Right cardiac atrium (tissue), 5 donors: ENCODE data around the gene S100A7A. TPM values are rescaled to one million over a fixed set of nuclear protein-coding genes. Genes with fewer than 3 reads are reported as not detected.
"Not testable (repeated sequence)": the region's sequence is repeated elsewhere in the genome, so short reads cannot be mapped to it uniquely, and the experiment has no call there.

Experiments used
- ATAC-seq, 2 donors: fragments of 200-7000 bp; cut with Tn5 transposase; one replicate each; pipeline versions ENCODE4 v1.8.0 to v1.9.1; 2020; ENCODE audit warnings: moderate library complexity in 2 of 2, mild to moderate bottlenecking in 1 of 2
- DNase-seq, 3 donors: peaks; one replicate each; pipeline ENCODE4 v3.0.0-alpha.2; 2020
- H3K27ac ChIP-seq: one replicate; pipeline ENCODE4 v1.5.1; 2013; ENCODE audit warnings: mild to moderate bottlenecking, low read length, control low read depth, moderate library complexity
- H3K27me3 ChIP-seq: one replicate; pipeline ENCODE4 v1.6.1; 2013; ENCODE audit not compliant: control insufficient read depth, insufficient read depth
- H3K4me1 ChIP-seq: one replicate; pipeline ENCODE4 v1.6.1; 2013; ENCODE audit warnings: low read length; ENCODE audit not compliant: control insufficient read depth, insufficient read depth
- H3K4me3 ChIP-seq: one replicate; pipeline ENCODE4 v1.5.1; 2013; ENCODE audit warnings: low read length, control low read depth
- H3K9me3 ChIP-seq: one replicate; pipeline ENCODE4 v1.6.1; 2013; ENCODE audit warnings: low read length; ENCODE audit not compliant: control insufficient read depth
- WGBS: extraction: QIAGEN DNeasy Blood & Tissue Kit; methylation state at CpG from one replicate; pipeline ENCODE4 v1.1.7; 2013; 5-methylcytosine and 5-hydroxymethylcytosine counted together
- intact Hi-C, 4 donors: fragments of 100-400 bp; cut with DNase I; formaldehyde crosslinking; loops; one replicate each; pipeline versions ENCODE4 v1.11.0 to v1.14.0; 2022 to 2023
- polyA plus RNA-seq: library from polyadenylated mRNA; stranded (reverse); fragments of 200-250 nt; gene quantifications from one replicate; pipeline ENCODE4 v1.2.3, GENCODE V29; 2013
- total RNA-seq, 4 donors: library from RNA; stranded (reverse); fragmentation: NEBNext Ultra II Directional; extraction: Animal tissue kit (Norgen Biotek cat#: 25700); gene quantifications; one replicate each; pipeline ENCODE4 v1.2.1, GENCODE V29; 2021
- donor health status: healthy with polysubstance abuse.
- donor health status: DM: no; HTN: yes; CAD: no.
- donor health status: DM: no; HTN: no; CAD: no.
- donor health status: DM: no; HTN: yes; CAD: no; lungs with severe emphysema.
- donor health status: DM: yes; HTN: yes; CAD: no.

The S100A7A gene
- total and polyA plus RNA-seq, 5 donors, result not detected

DNA sequence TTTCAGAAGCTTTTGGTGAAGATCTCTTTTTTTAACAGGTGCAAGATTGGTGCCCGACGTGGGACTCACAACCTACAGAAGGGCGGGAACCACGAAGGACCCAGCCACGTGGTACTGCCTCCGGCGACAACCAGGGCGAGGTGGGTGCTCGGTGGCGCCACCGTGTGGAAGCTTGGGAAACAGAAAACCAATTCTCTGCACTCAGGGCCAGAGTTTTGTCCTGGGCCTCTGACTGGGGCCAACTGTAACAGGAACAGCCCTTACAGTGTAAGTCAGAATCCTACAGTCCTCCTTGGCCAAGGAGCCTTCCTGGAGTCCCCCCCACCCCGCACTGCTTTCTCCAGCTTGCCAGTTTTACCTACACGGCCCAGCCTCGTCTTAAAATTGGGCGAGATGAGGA lies 11.6 kb upstream of the S100A7A start:
- ATAC-seq, result no peak
- 42% methylated on average over 15 of the region's 15 CpGs for WGBS
- intact Hi-C loops, result no loop called here
- peak; percentile 42 to 73 (median 66) for DNase-seq
- Histone ChIP-seq H3K4me3 (no peak overlapping the region), H3K27ac (no peak overlapping the region), H3K27me3 (no peaks in the 10 kb centered on the region), H3K4me1 (no peaks in the 10 kb centered on the region), H3K9me3 (no peaks in the 10 kb centered on the region)

GRCh38 chr1:153405825-153406599 lies 10.3 kb upstream of the S100A7A start:
- peak in 1 of 2 donors; percentile 11 for ATAC-seq
- H3K27ac ChIP-seq, DNase-seq, H3K9me3 ChIP-seq, intact Hi-C loops, H3K4me3 ChIP-seq, H3K27me3 ChIP-seq, H3K4me1 ChIP-seq: not testable (repeated sequence)
- 64% methylated on average over 6 of the region's 6 CpGs for WGBS

GRCh38 chr1:153407274-153407673 lies 9.0 kb upstream of the S100A7A start:
- intact Hi-C loops, DNase-seq: not testable (repeated sequence)

GRCh38 chr1:153413961-153414360 lies 2.4 kb upstream of the S100A7A start:
- H3K4me3 ChIP-seq, intact Hi-C loops, DNase-seq, ATAC-seq, H3K27me3 ChIP-seq, H3K4me1 ChIP-seq, H3K9me3 ChIP-seq, H3K27ac ChIP-seq: not testable (repeated sequence)

More at GRCh38 chr1:153407274-153407673, 9.0 kb upstream of the S100A7A start:
- 59% methylated on average over 11 of the region's 11 CpGs for WGBS
- not testable (repeated sequence) for H3K27me3 ChIP-seq, H3K4me1 ChIP-seq, H3K4me3 ChIP-seq, H3K9me3 ChIP-seq, H3K27ac ChIP-seq, ATAC-seq

GRCh38 chr1:153417136-153417888 lies 992 bp downstream of the S100A7A start:
- WGBS, result 71% methylated on average over 12 of the region's 12 CpGs
- ATAC-seq (no peak), DNase-seq (no peak)
- no peak overlapping the region for H3K27ac ChIP-seq
- peaks cover 2% of the 10 kb centered on the region for H3K9me3 ChIP-seq
- no peaks in the 10 kb centered on the region for H3K27me3 ChIP-seq
- no peaks in the 10 kb centered on the region for H3K4me1 ChIP-seq
- intact Hi-C loops, result no loop called here
- H3K4me3 ChIP-seq, result no peak overlapping the region

DNA sequence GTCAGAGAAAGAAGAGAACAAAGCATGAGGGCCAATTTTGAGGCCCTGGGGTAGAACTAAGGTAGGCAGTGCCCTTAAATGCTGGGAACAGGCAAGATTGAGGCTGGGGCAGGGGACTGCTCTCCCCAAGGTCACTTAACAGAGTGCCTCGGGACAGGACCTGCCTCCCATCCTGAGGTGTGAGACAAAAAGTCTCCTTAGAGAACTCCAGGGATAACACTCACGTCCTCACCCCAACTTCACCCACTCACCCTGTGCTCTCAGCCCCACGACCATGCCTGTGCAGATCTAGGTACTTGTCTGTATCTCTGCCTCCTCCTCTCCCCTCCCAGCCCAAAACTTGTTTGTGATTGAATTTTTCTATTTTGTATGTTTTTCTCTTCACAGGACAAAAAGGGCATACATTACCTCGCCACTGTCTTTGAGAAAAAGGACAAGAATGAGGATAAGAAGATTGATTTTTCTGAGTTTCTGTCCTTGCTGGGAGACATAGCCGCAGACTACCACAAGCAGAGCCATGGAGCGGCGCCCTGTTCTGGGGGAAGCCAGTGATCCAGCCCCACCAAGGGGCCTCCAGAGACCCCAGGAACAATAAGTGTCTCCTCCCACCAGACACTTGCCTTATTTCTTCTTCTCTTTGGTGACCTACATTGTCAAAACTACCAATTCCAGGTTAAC lies 2.6 kb downstream of the S100A7A start:
- H3K4me3 ChIP-seq, H3K4me1 ChIP-seq, H3K27me3 ChIP-seq, H3K9me3 ChIP-seq, DNase-seq, H3K27ac ChIP-seq, intact Hi-C loops, ATAC-seq: not testable (repeated sequence)
- 67% methylated on average over 7 of the region's 7 CpGs for WGBS

- intact Hi-C loops, H3K4me3 ChIP-seq, H3K27me3 ChIP-seq, DNase-seq, H3K4me1 ChIP-seq, ATAC-seq, H3K9me3 ChIP-seq, H3K27ac ChIP-seq: not testable (repeated sequence)
- WGBS, result 50% methylated on average over 2 of the region's 2 CpGs
Measured at GRCh38 chr1:153419436-153419793, 3.1 kb downstream of the S100A7A start.

GRCh38 chr1:153420306-153420705 lies 4.0 kb downstream of the S100A7A start:
- WGBS, result 46% methylated on average over 2 of the region's 2 CpGs
- no peak overlapping the region for H3K27ac ChIP-seq
- H3K4me1 ChIP-seq, result no peaks in the 10 kb centered on the region
- H3K9me3 ChIP-seq, result no peaks in the 10 kb centered on the region
- DNase-seq (no peak), ATAC-seq (no peak)
- intact Hi-C loops, result no loop called here
- no peaks in the 10 kb centered on the region for H3K27me3 ChIP-seq
- no peak overlapping the region for H3K4me3 ChIP-seq

DNA sequence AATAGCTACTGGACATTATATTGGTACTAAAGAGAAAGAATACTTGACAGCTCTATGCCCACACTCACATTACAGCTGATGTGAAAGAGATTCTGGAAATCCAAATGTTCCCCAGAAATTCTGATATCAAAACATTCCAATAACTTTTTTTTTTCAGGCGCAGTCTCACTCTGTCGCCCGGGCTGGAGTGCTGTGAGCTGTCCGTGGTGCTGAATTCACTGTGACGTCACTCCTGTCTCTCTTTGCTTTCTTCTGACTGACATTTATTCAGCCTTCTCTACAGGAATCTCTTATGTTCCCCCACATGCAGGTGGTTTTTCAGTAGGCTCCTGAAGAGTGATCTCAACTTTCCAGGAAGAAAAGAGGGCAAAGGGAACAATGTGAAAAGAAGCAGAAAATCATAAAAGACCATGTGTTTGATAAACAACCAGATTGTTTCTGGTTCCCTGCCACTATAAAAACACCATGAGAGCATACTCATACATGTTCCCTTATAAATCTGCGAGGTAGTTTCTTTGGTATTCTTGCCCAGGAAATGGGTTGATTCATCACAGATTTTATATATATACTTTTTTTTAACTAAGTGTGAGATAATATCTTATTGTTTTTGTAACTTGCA lies 6.2 kb downstream of the S100A7A start:
- Histone ChIP-seq H3K9me3 (no peaks in the 10 kb centered on the region), H3K27ac (no peak overlapping the region), H3K27me3 (peaks cover 2% of the 10 kb centered on the region), H3K4me1 (no peaks in the 10 kb centered on the region), H3K4me3 (no peak overlapping the region)
- WGBS, result 5% methylated on average over 6 of the region's 6 CpGs
- DNase-seq, result peak; percentile 64 to 87 (median 78)
- ATAC-seq, result peak in 1 of 2 donors; percentile 55
- intact Hi-C loops, result no loop called here

DNA sequence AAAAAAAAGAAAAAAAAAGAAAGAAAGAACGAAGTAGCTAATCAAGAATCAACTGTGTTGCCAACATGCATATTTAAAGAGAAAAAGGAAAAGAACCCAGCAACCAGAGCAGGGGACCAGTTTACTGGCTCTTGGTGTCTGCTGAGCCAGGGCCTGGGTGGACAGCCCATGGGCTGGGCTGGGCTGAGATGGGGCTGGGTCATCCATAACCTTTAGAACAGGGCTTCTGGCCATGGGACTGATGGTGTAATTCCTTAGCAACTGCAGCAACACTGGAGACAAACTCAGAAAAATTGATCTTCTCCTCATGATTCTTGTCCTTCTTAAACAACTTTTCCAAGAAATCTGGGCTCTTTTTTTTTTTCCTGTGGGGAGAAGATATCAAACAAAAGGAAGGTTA lies 10.5 kb downstream of the S100A7A start:
- Histone ChIP-seq H3K9me3 (no peaks in the 10 kb centered on the region), H3K4me1 (no peaks in the 10 kb centered on the region), H3K4me3 (no peak overlapping the region), H3K27me3 (peaks cover 2% of the 10 kb centered on the region), H3K27ac (no peak overlapping the region)
- 22% methylated on average over 1 of the region's 1 CpG for WGBS
- DNase-seq (no peak), ATAC-seq (no peak)
- intact Hi-C loops, result no loop called here
